GM19035 (cell line): ENCODE results near the gene RHCE.
"Not testable (repeated sequence)": the region's sequence is repeated elsewhere in the genome, so short reads cannot be mapped to it uniquely, and the experiment has no call there.

Experiments used
- ATAC-seq: cut with Tn5 transposase; IDR thresholded peaks from one replicate; pipeline ENCODE4 v1.9.1; 2021; ENCODE audit not compliant: unreplicated experiment

The RHCE gene

DNA sequence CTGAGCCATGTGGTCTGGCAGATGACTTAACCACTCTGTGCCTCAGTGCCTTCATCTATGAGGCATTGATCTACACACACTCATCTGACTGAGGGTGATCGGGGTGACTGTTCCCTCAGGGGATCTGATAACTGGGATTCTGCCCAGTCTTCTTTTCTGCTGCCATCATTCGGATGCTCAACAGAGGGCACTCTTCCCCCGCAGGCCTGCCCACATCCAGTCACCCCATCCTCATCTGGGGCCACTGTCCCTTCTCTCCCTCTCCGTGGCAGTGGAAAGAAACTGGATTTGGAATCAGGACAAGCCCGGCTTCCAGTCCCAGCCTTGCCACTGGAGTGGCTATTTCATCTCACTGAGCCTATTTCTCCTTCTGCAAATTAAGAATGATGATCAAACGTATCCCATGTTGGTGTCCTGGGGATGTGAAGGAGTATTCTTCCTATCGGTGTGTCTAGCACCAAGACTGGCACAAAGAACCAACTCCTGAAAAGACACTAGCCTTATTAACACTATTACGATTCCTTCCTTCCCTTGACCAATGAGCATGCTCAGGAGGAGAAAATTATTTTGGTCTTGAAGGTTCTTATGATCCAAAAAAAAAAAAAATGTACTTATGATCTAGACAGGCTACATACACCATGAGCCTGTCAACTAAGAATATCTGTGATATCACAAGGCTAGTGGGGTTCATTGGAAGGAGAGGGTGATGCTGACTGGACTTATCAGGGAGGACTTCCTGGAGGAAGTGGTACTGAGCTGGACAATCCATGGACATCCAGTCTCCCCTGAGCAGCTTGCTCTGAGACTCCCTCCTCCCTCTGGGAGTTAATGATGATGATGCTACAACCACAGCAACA is 17.4 kb downstream of the RHCE start:
- not testable (repeated sequence) for ATAC-seq

DNA sequence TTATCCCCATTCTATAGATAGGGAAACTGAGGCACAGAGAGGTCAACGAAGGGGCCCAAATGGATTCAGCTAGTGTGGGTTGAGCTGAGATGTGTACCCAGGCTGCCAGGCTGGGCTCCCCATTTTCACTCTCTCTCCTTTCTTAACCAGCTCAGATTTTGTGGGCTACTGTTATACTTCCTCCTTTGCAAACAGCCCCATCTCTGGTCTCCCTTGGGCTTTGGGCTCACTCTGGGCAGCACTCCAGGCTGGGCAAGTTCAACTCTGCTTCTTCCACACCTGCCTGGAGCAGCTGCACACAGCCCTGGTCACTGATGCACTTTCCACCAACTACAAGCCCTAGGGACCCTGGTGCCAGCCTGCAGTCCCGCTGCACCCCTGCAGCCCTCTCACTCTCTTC is 22.5 kb downstream of the RHCE start:
- not testable (repeated sequence) for ATAC-seq

DNA sequence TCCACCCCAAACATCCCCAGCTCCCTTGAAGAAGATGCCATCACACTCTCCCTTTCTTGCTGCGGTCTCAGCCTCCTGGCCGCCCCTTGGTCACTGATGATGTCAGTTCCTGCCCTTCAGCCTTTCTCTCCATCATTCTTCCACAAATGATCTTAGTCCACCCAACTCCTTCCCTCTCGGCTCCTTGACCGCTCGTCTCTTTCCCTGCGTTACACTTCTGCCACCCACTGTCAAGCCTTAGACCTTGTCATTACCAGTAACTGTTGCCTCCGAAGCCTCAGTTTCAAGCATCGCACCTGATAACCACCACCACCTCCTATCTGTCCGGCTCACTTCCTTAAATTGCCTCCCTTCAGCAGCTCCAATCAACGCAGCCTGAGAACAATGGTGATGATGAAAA is 23.1 kb downstream of the RHCE start:
- ATAC-seq = not testable (repeated sequence)

DNA sequence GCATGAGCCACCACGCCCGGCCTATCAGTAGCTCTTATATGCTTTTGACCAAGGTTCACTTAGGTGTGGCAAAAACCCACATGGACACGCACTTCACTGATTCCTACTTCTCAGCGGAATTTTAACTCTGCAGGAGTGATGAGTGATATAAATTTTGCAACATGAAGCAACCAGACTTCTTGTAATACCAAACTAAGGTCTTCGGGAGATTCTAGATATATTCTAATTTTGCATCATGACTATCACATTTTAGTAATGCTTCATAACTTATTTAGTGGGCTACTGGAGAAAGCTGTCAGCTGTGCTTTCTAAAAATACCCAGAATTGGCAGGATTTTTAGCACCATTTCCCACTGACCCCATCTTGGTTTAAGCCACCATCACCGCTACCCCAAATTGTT is 27.8 kb downstream of the RHCE start:
- no peak for ATAC-seq

DNA sequence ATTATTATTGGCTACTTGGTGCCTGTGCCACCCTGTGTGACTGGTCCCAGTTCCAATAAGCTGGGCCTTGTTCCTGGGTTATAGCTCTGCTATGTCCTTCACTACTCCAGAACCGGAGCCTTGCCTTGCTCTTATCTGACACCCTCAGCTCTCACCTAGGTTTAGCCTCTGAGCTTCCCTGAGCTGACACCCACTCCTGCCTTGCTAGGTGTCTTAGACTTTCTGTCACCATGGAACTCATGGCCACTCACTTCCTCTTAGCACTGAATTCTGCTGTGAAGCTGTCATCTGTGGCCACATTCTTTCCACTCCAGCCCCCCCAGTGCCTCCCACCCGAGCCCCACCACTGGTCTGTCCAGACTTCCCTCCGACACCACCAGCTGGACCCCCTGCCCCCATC is 30.9 kb downstream of the RHCE start:
- ATAC-seq = not testable (repeated sequence)

DNA sequence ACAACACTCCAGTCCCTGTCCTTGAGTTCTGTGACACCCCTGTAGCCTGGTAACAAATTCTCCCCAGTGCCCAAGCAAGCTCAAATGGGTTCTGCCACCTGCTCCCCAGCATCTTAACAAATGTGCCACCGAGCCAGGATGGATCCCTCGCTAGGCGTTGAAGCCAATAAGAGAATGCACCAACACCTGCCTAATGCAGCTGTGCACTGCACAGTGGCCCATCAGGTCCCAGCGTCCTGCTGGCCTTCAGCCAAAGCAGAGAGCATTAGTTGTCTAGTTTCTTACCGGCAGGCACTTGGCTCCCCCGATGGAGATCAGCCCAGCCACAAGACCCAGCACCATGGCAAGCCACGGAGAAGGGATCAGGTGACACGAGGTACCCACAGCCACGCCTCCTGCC is 31.9 kb downstream of the RHCE start:
- not testable (repeated sequence) for ATAC-seq

GRCh38 chr1:25387096-25387495 is 33.5 kb downstream of the RHCE start:
- ATAC-seq = not testable (repeated sequence)

- not testable (repeated sequence) for ATAC-seq
Observed at GRCh38 chr1:25383875-25384274, 36.8 kb downstream of the RHCE start.

DNA sequence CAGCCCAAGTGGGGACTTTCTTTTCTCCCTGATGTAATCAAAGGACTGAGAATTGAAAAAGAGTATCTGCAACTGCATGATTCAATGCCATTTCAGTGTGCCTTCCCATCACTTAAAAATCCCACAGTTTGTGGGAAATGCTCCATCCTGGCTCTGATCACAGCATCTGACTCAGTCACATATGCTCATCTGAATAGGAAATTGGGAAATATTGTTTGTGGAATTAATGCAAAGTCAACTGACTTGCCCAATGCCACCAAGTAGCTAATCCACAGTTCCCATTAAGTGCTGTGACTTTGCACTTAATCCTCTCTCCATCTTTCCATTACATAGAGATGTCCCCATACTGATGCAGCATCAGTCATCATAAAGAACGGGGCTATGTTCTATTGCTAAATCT is 37.5 kb downstream of the RHCE start:
- ATAC-seq = not testable (repeated sequence)

- not testable (repeated sequence) for ATAC-seq
Observed at GRCh38 chr1:25382543-25382942, 38.1 kb downstream of the RHCE start.

- ATAC-seq = not testable (repeated sequence)
Observed at GRCh38 chr1:25378367-25378766, 42.3 kb downstream of the RHCE start.

GRCh38 chr1:25371757-25372156 is 48.9 kb downstream of the RHCE start:
- ATAC-seq = not testable (repeated sequence)

DNA sequence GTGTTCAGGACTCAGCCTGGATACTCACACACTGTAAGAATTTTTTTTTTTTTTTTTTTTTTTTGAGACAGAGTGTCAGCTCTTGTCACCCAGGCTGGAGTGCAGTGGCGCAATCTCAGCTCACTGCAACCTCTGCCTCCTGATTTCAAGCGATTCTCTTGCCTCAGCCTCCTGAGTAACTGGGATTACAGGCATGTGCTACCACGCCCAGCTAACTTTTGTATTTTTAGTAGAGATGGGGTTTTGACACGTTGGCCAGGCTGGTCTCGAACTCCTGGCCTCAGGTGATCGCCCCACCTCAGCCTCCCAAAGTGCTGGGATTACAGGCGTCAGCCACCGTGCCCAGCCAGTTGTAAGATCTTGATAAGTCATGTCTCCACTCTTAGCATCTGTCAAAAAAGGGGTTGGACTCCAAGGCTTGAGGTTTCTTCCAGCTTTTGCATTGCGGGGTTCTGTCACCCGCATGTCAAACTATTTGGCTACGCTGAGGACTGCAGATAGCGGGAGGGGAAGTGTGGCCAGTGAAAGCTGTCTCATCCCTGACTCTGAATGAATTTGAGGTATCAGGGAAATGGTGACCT is 50.8 kb downstream of the RHCE start:
- ATAC-seq = not testable (repeated sequence)

DNA sequence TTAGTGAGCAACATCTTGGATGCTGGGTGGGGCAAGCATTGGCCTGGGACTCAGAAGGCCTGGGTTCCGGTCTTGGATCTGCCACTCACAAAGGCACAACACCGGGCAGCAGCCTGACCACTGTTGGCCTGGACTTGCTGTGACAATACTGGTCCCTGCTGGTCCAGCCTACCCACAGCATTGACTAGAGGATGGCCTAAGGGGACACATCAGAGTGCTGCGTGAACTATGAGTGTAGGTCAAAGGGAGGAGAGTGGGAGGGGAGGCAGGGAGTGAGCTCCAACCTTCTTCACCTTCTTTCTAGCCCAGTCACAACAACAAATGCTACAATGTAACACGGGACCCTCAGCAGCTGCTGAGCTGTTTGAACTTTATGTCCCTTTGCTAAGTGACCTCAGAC is 51.4 kb downstream of the RHCE start:
- no peak for ATAC-seq

GRCh38 chr1:25362634-25363559 is 57.7 kb downstream of the RHCE start:
- ATAC-seq = not testable (repeated sequence)

DNA sequence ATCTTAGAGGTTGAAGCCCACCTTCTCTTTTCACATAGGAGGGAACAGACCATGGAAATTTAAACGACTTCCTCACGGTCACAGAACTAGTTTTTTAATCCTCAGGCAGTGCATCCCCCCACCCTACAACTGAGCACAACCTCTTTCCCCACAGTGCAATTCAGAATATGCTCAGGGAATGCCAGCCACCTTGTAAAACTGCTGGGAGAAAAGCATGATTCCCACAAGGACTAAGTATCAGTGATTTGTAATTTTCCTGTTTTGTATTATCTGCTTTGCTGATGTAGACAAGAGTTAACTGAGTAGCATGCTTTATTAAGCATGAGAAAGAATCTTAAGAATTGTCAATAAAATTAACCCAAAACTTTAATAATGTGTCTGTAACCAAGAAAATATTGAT is 58.7 kb downstream of the RHCE start:
- ATAC-seq = no peak

DNA sequence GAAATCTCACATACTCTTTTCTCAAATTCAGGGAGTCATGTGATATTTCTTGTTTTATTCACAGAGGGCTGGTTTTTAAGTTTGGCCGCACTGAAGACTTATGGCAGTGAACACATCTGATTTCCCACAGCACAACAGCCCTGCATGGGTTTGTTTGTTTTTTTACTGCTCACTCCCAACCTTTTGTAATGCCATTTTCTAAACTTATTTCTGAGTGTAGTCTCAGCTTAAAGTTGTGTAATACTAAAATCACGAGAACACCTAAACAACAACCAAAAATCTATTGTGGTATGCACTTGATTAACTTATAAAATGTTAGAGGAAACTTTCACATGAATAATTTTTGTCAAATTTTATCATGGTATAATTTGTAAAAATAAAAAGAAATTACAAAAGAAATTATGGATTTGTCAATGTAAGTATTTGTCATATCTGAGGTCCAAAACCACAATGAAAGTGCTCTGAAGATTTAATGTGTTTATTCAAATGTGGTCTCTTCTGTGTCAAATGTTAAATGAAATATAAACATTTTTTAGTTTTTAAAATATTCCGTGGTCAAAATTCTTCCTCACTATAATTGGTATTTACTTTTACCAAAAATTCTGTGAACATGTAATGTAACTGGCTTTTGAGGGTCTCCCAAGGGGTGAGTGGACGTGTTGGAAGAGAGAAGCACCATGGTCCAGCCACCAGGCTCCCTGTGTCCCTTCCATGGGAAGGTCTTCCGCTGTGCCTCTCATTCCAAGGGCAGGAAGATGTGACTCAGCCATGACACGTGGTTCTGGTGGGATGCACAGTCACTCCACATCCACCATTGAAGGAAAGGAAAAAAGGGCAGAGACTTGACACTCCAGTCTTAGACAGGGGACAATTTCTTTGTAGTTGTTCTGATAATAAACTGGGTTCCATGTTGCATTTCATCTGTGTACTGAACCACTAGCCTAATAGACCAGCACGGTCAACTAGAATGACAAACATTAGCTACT is 59.7 kb downstream of the RHCE start:
- no peak for ATAC-seq

GRCh38 chr1:25356848-25357247 is 63.8 kb downstream of the RHCE start:
- ATAC-seq = no peak

DNA sequence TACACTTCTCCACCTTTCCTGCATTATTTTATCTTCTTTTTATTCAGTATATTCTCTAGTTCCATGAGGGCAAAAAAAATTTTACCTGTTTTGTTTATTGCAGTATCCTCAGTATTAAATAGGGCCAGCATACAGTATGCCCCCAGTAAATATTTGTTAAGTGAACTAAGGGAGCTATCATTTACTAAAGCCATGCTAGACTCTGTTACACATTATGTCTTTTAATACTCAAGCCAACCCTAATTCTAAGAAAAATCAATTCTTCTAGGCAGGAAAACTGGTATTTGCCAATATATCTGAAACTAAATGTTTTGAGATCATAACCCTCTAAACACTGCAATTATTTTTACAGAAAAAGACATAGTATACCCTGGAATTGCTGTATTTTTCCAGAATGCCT is 64.2 kb downstream of the RHCE start:
- ATAC-seq = no peak

- ATAC-seq = no peak
Observed at GRCh38 chr1:25355841-25356395, 64.7 kb downstream of the RHCE start.
